ENCODE results near the gene TSEN54. TPM values are rescaled to one million over a fixed set of nuclear protein-coding genes. Genes with fewer than 3 reads are reported as not detected.

The TSEN54 gene
- polyA plus RNA-seq, 1 donor = 19.4 TPM

DNA sequence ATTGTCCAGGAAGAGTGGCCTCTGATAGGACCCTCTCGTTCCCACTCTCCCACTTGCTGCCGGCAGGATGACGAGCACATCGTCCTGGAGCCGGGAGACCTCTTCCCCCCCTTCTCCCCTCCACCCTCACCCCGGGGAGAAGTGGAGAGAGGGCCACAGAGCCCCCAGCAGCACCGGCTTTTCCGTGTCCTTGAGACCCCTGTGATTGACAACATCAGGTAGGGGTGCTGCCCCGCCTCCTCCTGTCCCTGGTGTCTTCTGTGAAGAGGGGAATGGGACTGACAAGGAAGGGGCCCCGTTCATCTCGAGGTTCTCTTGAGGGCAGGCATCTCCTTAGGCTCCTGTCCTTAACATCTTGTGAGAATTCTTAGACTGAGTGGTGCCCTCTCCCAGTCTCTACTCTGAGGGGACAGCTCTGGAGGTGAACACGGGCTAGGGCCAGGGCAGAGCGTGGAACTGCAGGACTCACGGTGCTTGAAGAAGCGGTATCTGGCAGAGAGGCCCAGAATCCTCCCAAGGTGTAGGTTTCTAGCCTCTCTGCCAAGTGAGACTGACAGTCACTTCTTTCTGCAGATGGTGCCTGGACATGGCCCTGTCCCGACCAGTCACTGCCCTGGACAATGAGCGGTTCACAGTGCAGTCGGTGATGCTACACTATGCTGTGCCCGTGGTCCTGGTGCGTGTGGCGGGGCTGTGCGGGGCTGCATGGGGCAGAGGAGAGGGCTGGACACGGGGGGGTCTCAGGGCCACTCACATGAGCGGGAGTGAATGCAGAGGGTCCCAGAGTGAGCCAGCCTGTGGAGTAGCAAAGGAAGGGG is 27.4 kb upstream of the TSEN54 start:
- no peak for DNase-seq (ENCODE audit: low read depth)

DNA sequence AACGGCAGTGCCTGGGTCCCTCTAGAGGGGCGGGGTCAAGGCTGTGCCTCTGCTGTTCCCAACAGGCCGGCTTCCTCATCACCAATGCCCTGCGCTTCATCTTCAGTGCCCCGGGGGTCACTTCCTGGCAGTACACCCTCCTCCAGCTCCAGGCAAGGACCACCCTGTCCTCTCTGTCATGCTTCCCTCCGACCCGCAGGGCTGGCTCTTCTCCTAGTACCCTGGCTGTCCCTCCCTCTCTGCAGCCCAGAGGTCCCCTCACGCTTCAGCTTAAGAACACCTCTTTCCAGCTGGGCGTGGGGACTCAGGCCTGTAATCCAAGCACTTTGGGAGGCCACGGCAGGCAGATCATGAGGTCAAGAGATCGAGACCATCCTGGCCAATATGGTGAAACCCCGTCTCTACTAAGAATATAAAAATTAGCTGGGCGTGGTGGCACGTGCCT is 26.8 kb upstream of the TSEN54 start:
- DNase-seq (ENCODE audit: low read depth) = no peak

DNA sequence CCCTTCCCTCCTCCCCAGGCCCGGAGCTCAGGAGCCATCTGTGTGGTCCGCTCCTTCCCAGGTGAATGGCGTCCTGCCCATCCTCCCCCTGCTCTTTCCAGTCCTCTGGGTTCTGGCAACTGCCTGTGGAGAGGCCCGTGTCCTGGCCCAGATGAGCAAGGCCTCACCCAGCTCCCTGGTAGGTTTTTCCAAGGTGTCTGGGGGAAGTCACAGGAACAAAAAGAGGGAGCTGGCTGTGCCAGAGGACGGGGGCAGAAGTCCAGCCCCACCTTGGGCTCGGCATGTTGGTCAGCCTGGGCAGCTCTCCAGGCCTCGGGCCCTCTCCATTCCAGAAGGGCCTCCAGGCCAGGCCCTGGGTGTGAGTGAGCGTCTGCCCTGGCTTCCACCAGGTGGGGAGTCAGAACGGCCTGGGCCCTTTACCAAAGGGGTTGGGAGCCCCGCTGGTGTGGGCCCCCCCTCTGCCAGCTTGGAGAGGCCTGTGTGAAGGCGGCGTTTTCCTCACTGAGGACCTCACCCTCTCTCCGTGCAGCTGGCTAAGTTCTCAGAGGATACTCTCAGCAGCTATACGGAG is 26.1 kb upstream of the TSEN54 start:
- DNase-seq (ENCODE audit: low read depth) = no peak

DNA sequence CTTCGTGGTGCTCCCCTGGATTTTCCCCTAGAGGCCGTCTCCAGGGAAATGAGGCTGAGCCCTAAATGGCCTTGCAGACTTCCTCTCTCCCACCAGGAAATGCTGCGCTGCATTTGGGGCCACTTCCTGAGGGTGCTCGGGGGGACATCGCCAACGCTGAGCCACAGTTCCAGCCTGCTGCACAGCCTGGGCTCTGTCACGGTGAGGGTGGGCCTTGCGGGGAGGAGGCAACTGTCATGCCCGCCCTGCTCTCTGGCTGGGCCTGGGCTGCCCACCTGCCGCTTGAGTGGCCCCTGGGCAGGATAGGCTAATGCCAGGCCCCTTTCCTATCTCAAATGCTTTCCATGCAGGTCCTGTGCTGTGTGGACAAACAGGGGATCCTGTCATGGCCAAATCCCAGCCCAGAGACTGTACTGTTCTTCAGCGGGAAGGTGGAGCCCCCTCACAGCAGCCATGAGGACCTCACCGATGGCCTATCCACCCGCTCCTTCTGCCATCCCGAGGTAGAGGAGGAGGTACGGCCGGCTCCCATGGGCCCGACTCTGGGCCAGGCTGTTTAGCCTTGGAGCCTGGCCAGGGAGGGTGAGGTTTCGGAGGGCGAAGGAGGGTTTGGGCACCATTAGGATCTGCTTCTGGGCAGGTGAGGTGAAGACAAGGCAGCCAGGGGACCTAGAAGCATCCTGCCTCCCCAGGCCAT is 25.2 kb upstream of the TSEN54 start:
- DNase-seq (ENCODE audit: low read depth) = no peak

DNA sequence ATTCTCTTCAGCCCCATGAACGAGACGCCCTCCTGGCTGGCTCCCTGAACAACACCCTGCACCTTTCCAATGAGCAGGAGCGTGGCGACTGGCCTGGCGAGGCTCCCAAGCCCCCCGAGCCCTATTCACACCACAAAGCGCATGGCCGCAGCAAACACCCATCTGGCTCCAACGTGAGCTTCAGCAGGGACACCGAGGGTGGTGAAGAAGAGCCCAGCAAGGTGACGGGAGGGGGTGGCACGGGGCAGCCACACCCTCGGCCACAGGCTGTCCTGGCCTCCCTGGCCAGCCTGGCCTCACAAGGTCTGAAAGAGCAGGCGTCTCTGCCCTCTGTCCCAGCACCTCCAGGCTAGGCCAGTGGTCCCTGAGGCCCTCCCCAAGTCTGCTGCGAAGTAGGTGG is 24.6 kb upstream of the TSEN54 start:
- DNase-seq (ENCODE audit: low read depth) = no peak

DNA sequence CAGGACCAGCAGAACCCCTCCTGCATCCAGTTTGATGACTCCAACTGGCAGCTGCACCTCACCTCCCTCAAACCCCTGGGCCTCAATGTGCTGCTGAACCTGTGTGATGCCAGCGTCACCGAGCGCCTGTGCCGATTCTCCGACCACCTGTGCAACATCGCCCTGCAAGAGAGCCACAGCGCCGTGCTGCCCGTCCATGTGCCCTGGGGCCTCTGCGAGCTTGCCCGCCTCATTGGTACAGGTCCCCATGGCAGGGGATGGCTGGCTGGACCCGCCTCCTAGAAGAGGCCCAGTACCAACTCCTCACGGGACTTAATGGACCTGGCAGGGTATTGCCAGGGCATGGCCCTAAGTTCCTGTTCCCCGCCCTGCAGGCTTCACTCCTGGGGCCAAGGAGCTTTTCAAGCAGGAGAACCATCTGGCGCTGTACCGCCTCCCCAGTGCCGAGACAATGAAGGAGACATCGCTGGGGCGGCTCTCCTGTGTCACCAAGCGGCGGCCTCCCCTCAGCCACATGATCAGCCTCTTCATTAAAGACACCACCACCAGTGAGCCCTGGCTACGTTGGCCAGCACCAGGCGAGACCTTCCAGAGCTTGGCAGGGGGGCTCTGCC is 23.7 kb upstream of the TSEN54 start:
- DNase-seq (ENCODE audit: low read depth) = no peak

DNA sequence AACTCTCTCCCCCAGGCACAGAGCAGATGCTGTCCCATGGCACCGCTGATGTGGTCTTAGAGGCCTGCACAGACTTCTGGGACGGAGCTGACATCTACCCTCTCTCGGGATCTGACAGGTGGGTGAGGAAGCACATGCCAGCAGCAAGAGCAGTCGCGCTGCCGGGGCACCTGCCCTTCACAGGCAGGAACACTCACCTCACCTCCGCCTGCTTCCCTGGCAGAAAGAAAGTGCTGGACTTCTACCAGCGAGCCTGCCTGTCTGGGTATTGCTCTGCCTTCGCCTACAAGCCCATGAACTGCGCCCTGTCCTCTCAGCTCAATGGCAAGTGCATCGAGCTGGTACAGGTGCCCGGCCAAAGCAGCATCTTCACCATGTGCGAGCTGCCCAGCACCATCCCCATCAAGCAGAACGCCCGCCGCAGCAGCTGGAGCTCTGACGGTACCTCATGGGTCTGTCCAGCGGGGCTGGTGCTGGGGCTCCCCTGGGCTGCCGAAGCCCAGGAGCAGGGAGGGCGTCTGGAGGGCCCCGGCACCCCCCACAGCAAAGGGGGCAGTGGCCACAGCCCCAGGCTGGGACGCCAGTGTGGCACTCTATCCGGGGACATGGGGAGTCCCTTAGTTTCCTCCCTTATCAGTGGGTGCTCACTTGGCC is 22.7 kb upstream of the TSEN54 start:
- no peak for DNase-seq (ENCODE audit: low read depth)

DNA sequence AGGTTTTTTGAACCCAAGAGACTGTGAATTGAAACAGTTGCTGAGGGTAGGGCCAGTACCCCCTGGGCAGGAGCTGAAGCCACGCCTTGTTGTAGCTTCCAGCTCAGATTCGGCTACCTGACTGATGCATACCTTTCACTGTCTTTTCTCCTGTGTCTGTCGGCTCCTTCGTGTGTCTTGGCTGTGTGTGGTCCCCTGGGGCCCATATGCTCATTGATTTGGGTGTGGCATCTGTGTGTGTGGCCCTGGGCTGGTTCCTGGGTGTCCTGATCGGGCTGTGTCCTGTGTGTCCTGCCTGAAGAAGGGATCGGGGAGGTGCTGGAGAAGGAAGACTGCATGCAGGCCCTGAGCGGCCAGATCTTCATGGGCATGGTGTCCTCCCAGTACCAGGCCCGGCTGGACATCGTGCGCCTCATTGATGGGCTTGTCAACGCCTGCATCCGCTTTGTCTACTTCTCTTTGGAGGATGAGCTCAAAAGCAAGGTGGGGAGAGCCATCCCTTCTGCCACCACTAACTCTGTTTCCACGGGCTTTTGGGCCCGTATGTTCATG is 21.9 kb upstream of the TSEN54 start:
- DNase-seq (ENCODE audit: low read depth) = no peak

DNA sequence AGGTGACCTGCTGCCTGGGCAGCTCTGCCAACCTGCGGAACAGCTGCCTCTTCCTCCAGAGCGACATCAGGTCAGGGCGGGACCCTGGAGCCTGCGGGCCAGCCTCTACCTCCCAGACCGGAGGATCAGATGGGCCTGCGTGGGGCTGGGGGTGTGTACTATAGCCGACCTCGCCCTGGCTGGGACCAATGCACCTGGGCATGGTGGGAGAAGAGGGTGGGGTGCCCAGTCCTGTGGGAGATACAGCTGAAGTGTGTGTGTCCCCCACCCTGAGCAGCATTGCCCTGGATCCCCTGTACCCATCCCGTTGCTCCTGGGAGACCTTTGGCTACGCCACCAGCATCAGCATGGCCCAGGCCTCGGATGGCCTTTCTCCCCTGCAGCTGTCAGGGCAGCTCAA is 20.3 kb upstream of the TSEN54 start:
- DNase-seq (ENCODE audit: low read depth) = no peak

DNA sequence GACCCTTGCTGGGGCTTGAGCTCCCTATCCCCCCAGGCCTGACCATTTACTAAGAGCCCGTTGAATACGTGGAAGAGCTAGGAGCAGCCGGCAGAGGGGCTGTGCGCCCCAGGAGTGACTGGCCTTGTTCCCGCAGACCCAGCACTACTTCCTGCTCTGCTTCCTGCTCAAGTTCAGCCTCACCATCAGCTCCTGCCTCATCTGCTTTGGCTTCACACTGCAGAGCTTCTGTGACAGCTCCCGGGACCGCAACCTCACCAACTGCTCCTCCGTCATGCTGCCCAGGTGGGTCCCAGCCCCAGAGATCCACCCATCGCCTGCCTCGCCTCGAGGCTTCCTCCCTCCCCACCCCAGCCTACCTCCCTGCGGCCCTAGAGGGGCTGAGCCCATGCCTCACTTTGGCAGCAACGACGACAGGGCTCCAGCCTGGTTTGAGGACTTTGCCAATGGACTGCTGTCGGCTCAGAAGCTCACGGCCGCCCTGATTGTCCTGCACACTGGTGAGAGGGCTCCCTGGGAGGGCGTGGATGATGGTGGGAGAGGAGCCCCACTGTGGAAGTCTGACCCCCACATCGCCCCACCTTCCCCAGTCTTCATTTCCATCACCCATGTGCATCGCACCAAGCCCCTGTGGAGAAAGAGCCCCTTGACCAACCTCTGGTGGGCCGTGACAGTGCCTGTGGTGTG is 18.1 kb upstream of the TSEN54 start:
- no peak for DNase-seq (ENCODE audit: low read depth)

DNA sequence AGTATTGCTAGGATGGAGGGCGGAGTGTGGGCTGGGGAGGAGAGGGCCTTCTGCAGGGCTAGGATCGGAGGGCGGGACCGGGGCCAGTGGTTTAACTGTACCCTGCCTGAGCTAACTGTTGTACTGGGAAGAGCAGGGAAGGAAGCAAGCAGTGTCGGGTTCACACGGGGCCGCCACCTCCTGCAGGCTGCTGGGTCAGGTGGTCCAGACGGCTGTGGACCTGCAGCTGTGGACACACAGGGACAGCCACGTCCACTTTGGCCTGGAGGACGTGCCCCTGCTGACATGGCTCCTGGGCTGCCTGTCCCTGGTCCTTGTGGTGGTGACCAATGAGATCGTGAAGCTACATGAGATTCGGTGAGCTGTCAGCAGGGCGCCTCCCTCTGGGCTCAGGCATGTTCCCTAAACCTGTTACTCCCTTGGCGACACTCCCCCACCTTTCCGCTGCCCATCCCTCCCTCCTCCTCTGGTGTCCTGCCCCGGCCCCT is 17.6 kb upstream of the TSEN54 start:
- no peak for DNase-seq (ENCODE audit: low read depth)

DNA sequence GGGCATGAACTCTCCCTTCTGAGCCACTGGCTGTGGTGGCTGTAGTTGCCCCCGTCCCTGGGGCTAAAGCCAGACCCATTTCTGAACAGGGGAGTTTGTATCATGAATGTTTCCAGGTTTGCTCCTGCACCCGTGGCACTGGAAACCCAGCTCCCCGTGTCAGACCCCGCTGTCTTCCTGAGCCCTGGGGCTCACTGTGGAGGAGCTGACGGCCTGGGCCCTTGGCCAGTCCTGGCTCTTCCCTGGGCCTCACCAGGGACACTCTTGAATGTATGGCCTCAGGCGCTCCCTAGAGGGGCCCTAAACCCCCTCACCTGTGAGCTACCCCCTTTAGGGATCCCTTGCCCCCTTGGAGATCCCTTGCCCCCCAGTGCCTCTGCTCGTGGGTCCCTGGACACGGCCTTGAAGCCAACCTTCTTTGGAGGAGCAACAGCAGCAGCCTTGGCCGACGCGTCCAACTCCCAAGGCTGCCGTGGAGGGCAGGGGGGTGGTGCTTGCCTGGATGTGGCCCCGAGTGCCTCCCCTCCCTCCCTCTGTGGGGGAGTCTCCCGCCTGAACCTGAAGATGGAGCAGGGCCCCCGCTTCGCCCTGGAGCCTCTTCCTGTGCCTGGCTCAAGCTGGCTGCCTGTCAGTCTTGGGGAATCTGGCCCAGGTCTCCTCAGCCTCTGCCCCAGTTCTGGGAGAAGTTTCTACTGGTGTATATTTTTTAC is 16.9 kb upstream of the TSEN54 start:
- DNase-seq (ENCODE audit: low read depth) = no peak

DNA sequence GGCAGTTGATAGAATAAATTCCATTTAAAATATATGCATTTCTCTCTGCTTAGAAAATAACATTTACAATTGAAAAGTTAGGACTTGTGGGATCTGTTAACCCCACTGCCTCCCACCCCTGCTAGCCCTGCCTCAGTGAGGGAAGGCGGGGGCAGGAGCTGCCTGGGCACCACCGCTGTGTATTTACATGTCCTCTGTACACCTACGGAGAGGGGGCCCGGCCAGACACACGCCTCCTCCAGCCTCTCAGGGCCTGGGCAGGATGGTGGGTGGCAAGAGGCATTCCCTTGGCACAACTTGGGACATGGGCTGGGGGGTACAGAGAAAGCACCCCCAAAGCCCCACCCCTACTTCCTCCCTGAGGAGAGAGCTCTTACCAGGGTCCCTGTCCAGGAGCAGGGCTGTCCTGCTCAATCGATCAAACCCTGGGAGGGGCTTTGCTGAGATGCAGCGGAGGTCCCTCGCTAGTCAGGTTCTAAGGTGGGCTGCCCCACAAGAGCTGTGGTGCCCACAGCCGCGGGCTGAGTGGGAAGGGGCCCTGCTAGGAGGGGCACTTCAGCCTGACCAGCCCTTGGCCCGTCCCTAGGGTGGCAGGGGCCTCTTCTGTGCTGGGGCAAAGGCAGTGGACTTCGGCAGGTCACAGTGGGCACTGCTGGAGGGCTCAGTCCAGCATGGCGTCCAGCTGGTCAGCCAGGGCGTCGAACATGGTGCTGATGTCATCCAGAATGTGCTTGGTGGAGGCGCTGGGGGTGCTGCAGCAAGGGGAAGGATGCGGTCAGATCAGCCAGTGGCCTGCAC is 15.7 kb upstream of the TSEN54 start:
- DNase-seq (ENCODE audit: low read depth) = no peak

DNA sequence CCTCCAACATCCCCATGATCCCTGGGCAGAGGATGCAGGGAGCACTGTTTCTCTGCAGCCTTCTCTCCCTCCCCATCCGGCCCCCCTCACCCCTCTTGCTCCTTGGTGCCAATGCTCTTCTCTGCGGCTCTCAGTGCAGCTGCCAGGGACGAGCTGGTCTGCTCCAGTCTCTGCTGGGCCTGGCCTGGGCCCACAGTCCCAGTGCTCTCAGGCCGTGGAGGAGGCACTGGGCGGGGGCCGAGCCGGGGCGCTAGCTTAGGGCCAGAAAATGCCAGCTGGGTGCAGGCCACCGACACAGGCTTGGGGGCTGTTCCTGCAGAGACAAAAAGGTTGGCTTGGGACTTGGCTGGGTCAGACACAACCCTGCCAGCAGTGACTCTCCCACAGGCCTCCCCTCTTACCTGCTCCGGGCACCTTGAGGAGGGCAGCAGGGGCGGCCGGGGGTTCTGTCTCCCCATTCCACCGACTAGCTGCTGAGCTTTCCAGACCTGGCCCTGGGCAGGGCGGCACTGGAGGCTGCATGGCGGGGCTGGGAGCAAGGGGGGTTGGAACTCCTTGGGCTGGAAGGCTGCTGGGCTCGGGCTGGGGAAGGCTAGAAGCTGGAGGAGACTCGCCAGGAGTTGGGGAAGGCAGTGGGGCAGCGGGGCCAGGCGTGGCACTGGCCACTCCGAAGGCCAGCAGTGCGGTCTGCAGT is 14.8 kb upstream of the TSEN54 start:
- DNase-seq (ENCODE audit: low read depth) = no peak

DNA sequence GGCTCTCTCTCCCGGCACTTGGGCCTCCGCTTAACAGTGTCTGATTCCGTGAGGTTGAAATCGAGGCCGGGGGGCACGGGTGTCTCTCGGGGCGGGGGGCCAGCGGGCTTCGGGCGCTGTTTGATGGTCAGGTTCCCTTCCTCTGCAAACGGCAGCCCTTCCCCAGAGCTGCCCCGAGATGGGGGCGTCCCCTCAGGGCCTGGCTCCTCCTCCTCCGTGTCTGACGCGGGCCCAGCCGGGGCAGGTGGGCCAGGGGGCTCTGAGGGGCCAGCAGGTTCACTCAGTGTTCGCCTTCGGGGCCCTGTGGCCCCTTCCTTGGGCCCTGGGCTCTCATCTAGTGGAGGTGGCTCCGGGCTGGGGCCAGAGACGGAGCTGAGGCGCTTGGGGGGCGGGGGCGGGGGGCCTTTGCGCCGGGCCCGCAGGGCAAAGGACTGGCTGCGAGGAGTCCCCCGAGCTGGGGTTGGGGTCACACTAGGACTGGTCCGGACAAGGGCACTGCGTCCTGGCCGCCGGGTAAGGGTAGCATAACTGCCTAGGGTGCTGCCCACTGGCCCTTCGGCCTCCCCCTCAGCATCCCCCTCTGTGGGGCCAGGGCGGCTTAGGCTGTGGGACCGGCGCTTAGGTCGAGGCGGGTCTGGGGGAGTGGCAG is 14.1 kb upstream of the TSEN54 start:
- no peak for DNase-seq (ENCODE audit: low read depth)

DNA sequence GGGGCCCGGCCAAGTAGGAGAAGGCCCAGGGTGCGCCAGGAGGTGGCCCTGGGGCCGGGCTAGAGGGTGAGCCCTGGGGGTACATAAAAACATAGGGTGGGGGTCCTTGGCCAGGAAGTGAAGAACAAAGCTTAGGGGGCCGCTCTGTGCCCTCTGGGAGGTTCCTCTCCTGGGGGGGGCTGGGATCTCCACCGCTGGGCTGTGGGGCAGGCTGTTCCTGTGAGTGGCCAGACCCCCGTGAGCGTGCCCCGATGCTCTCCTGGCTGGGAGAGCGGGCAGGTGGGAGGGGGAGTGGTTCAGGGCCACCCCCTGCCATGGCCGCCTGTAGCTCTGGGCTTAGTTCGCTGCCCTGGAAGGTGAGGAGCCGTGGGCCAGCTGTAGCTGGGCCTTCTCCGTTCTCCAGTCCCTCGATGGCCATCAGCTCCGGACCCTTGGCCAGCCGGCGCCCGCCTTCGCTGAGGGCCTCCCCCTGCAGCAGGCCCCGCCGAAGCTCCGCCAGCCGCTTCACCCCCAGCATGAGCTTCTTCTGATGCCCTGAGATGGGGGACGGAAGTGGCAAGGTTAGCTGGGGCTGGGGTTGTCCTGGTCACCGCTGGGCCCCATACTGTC is 13.5 kb upstream of the TSEN54 start:
- DNase-seq (ENCODE audit: low read depth) = no peak

DNA sequence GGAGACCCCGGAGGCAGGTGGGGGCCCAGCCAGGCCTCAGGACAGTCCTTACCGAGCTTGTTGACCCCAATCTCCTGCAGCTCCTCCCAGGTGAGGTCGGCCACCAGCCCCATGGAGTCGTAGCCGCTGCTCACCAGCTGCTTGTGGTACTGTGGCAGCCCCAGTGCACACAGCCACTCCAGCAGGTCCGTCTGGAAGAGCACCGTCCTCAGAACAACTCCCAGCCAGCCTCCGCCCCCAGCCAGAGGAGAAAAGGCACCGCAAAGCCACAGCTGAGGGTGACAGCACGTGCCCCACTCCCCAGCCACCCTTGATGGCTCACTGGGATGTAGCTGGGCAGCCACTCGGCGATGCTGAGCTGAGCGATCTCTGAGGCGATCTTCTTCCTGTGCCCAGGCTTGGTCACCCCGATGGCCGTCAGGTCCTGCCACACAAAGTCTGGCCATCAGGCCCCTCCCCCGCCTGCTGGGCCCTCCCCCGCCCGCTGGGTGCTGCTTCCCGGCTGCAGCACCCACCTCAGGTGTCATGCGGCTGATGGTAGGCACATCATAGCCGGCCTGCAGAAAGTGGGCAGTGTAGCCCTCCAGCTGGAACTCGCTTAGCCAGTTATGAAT is 12.9 kb upstream of the TSEN54 start:
- no peak for DNase-seq (ENCODE audit: low read depth)
